ENCODE data around the gene CHGA.

CHGA gene

DNA sequence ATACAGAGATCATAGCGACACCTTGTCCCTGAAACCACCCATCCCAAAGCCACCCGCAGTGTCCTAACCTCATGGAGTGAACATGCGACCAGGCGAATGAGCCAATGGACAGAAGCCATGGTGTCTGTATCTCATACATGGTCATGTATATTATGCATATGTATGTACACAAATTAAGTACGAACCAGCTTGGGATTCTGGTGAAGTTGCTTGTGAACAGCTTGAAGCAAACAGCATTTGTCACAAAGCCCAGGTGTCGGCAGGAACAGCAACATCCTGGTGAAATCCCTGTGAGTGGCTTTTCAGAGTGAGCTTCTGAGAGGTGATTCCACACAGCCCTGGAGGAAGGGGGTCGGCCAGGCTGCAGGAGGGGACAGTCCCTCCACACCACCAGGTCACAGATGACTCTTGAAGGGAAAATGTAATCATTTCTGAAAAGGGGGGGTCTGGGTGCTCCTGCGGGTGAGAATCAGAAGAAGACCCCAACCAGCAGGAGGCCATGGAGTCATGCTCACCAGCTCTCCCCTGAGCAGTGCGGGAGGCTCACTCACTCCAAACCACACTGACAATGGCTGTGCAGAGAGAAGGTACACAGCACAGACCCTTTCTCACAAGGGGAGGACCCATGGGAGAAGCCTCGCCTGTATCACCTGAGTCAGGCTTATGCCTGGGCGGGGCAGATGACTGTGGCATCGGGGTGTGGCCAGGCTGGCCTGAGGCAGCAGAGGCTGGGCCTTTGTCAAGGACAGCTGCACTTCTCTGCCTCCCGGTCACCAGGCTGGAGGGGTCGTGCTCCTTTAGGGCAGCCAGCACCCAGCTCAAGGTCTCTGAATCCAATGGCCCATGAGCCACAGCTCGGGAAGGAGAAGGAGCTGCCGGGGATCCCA, 14.3 kb downstream of the CHGA start:
- no peak for TF ChIP-seq CTCF (IDR thresholded peaks at IDR 0.05)
- Histone ChIP-seq H3K9me3 (no peaks in the 10 kb centered on the region), H3K4me1 (ENCODE audit: control insufficient read depth in 1 of 2, insufficient read depth in 1 of 2, low read depth in 1 of 2, low read length in 1 of 2) (peaks cover 0 to 8% of the 10 kb centered on the region in 2 experiments), H3K27ac (no peak overlapping the region), H3K4me3 (ENCODE audit: low read depth in 1 of 2, low read length in 1 of 2) (no peak overlapping the region), H3K27me3 (no peaks in the 10 kb centered on the region), H3K36me3 (peaks cover 69% of the 10 kb centered on the region)

DNA sequence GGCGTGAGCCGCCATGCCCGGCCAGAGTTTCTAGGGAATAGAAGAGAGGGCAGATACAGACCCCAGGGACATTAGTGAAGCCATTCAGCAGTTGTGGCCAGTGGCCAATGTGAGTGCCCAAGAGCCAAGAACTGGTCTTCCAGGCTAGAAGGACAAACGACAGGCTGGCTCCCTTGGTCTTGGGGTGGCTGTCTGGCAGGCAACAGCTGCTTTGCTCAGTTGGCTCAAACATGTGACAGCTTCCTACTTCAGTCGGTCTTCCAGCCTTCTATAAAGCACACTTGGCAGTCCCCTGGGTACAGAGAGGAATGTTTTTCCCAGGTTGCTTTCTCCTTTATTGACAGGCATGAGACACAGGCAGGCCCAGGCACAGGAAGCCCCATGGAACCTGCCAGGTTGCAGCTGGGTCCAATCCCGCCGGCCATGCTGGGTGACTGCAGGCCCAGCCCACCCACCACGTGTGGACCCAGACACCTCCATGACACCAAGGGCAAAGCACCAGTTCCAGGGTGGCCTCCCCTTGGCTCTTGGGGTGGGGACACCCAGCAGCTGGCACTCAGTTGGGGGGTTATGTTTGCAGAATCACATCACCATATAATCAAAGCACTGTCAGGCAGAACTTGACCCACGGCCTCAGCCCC, 15.4 kb downstream of the CHGA start:
- no peaks in the 10 kb centered on the region for H3K27me3 ChIP-seq
- no peak overlapping the region for H3K27ac ChIP-seq
- peaks cover 80% of the 10 kb centered on the region for H3K36me3 ChIP-seq
- H3K4me1 ChIP-seq (ENCODE audit: control insufficient read depth in 1 of 2, insufficient read depth in 1 of 2, low read depth in 1 of 2, low read length in 1 of 2), result peaks cover 0 to 8% of the 10 kb centered on the region in 2 experiments
- no peak for TF ChIP-seq CTCF (IDR thresholded peaks at IDR 0.05)
- H3K4me3 ChIP-seq (ENCODE audit: low read depth in 1 of 2, low read length in 1 of 2), result no peak overlapping the region
- no peaks in the 10 kb centered on the region for H3K9me3 ChIP-seq

GRCh38 chr14:92938890-92939671, 16.1 kb downstream of the CHGA start:
- H3K9me3 ChIP-seq, result no peaks in the 10 kb centered on the region
- no peak overlapping the region for H3K27ac ChIP-seq
- TF ChIP-seq CTCF (IDR thresholded peaks at IDR 0.05), result no peak
- H3K36me3 ChIP-seq, result peaks cover 87% of the 10 kb centered on the region
- peaks cover 0 to 8% of the 10 kb centered on the region in 2 experiments for H3K4me1 ChIP-seq (ENCODE audit: control insufficient read depth in 1 of 2, insufficient read depth in 1 of 2, low read depth in 1 of 2, low read length in 1 of 2)
- H3K27me3 ChIP-seq, result no peaks in the 10 kb centered on the region
- no peak overlapping the region for H3K4me3 ChIP-seq (ENCODE audit: low read depth in 1 of 2, low read length in 1 of 2)

GRCh38 chr14:92939699-92940098, 16.7 kb downstream of the CHGA start:
- Histone ChIP-seq H3K9me3 (no peaks in the 10 kb centered on the region), H3K27me3 (no peaks in the 10 kb centered on the region), H3K27ac (no peak overlapping the region), H3K4me3 (ENCODE audit: low read depth in 1 of 2, low read length in 1 of 2) (no peak overlapping the region), H3K36me3 (peaks cover 93% of the 10 kb centered on the region), H3K4me1 (ENCODE audit: control insufficient read depth in 1 of 2, insufficient read depth in 1 of 2, low read depth in 1 of 2, low read length in 1 of 2) (peaks cover 0 to 8% of the 10 kb centered on the region in 2 experiments)
- no peak for TF ChIP-seq CTCF (IDR thresholded peaks at IDR 0.05)

DNA sequence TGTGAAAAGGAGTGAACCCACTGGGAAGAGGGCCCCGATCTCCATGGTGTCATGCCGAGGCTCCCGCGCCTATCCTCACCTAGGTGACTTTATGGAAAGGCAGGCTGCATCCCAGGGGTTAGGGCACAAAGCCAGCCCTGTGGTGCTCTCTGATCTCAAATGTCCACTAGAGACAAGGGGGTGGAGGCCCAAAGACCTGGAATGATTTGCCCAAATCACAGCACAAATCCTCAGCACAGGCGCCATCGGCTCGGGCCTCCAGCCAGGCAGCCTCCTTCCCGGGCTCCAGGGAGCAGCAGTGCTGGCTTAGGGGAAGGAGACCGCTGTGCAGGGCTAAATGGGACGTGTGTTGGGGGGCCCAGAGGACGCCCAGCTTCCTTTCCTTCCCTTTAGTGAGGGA, 17.6 kb downstream of the CHGA start:
- no peak overlapping the region for H3K27ac ChIP-seq
- TF ChIP-seq CTCF (IDR thresholded peaks at IDR 0.05), result no peak
- H3K36me3 ChIP-seq, result peaks cover 99% of the 10 kb centered on the region
- no peak overlapping the region for H3K4me3 ChIP-seq (ENCODE audit: low read depth in 1 of 2, low read length in 1 of 2)
- H3K9me3 ChIP-seq, result no peaks in the 10 kb centered on the region
- peaks cover 0 to 8% of the 10 kb centered on the region in 2 experiments for H3K4me1 ChIP-seq (ENCODE audit: control insufficient read depth in 1 of 2, insufficient read depth in 1 of 2, low read depth in 1 of 2, low read length in 1 of 2)
- H3K27me3 ChIP-seq, result no peaks in the 10 kb centered on the region

Measured in neutrophil (primary cell).